ENCODE data around the gene CALD1. TPM values are rescaled to one million over a fixed set of nuclear protein-coding genes. Genes with fewer than 3 reads are reported as not detected.
A peak's percentile ranks its signal among the peaks of the same experiment; 100 is the strongest.

CALD1 gene
- total RNA-seq, 1 donor from 2014 or later = 71.8 TPM

- H3K4me3 Mint-ChIP-seq = no peak overlapping the region
- no peak overlapping the region for H3K27ac Mint-ChIP-seq (ENCODE audit: unreplicated experiment)
- H3K4me1 Mint-ChIP-seq = peaks cover 8% of the 10 kb centered on the region
- no peaks in the 10 kb centered on the region for H3K9me3 Mint-ChIP-seq
- DNase-seq (ENCODE audit: low read depth, low spot score) = no peak
- H3K36me3 Mint-ChIP-seq (ENCODE audit: low read depth) = peaks cover 12% of the 10 kb centered on the region
- no peaks in the 10 kb centered on the region for H3K27me3 Mint-ChIP-seq (ENCODE audit: low read depth)
- no peak for TF ChIP-seq CTCF (conservative IDR thresholded peaks at IDR 0.05)
These were observed 136.9 kb downstream of the CALD1 start for GRCh38 chr7:134916171-134916883.

GRCh38 chr7:134919240-134919641 lies 139.8 kb downstream of the CALD1 start:
- H3K4me3 Mint-ChIP-seq = no peak overlapping the region
- no peak for TF ChIP-seq CTCF (conservative IDR thresholded peaks at IDR 0.05)
- DNase-seq (ENCODE audit: low read depth, low spot score) = no peak
- H3K36me3 Mint-ChIP-seq (ENCODE audit: low read depth) = peaks cover 18% of the 10 kb centered on the region
- no peaks in the 10 kb centered on the region for H3K27me3 Mint-ChIP-seq (ENCODE audit: low read depth)
- H3K9me3 Mint-ChIP-seq = no peaks in the 10 kb centered on the region
- no peak overlapping the region for H3K27ac Mint-ChIP-seq (ENCODE audit: unreplicated experiment)
- peaks cover 8% of the 10 kb centered on the region for H3K4me1 Mint-ChIP-seq

- peaks cover 8% of the 10 kb centered on the region for H3K4me1 Mint-ChIP-seq
- no peak for DNase-seq (ENCODE audit: low read depth, low spot score)
- no peak for TF ChIP-seq CTCF (conservative IDR thresholded peaks at IDR 0.05)
- no peaks in the 10 kb centered on the region for H3K9me3 Mint-ChIP-seq
- peaks cover 24% of the 10 kb centered on the region for H3K36me3 Mint-ChIP-seq (ENCODE audit: low read depth)
- no peak overlapping the region for H3K4me3 Mint-ChIP-seq
- H3K27me3 Mint-ChIP-seq (ENCODE audit: low read depth) = no peaks in the 10 kb centered on the region
- peak overlapping the region; percentile 57 for H3K27ac Mint-ChIP-seq (ENCODE audit: unreplicated experiment)
These were observed 140.8 kb downstream of the CALD1 start for GRCh38 chr7:134920026-134920753.

- no peaks in the 10 kb centered on the region for H3K27me3 Mint-ChIP-seq (ENCODE audit: low read depth)
- H3K27ac Mint-ChIP-seq (ENCODE audit: unreplicated experiment) = no peak overlapping the region
- no peak for TF ChIP-seq CTCF (conservative IDR thresholded peaks at IDR 0.05)
- no peak for DNase-seq (ENCODE audit: low read depth, low spot score)
- H3K36me3 Mint-ChIP-seq (ENCODE audit: low read depth) = peaks cover 28% of the 10 kb centered on the region
- no peak overlapping the region for H3K4me3 Mint-ChIP-seq
- peaks cover 8% of the 10 kb centered on the region for H3K4me1 Mint-ChIP-seq
- no peaks in the 10 kb centered on the region for H3K9me3 Mint-ChIP-seq
These were observed 143.6 kb downstream of the CALD1 start for GRCh38 chr7:134922720-134923704.

- H3K36me3 Mint-ChIP-seq (ENCODE audit: low read depth) = peaks cover 44% of the 10 kb centered on the region
These were observed 146.3 kb downstream of the CALD1 start for GRCh38 chr7:134925766-134926165.

More at GRCh38 chr7:134925766-134926165, 146.3 kb downstream of the CALD1 start:
- Mint-ChIP-seq H3K27ac (ENCODE audit: unreplicated experiment) (no peak overlapping the region), H3K9me3 (peaks cover 2% of the 10 kb centered on the region), H3K4me1 (peaks cover 2% of the 10 kb centered on the region), H3K27me3 (ENCODE audit: low read depth) (no peaks in the 10 kb centered on the region), H3K4me3 (no peak overlapping the region)
- TF ChIP-seq CTCF (conservative IDR thresholded peaks at IDR 0.05) = no peak
- no peak for DNase-seq (ENCODE audit: low read depth, low spot score)
